ENCODE data around the gene MYO10.

Gene MYO10

DNA sequence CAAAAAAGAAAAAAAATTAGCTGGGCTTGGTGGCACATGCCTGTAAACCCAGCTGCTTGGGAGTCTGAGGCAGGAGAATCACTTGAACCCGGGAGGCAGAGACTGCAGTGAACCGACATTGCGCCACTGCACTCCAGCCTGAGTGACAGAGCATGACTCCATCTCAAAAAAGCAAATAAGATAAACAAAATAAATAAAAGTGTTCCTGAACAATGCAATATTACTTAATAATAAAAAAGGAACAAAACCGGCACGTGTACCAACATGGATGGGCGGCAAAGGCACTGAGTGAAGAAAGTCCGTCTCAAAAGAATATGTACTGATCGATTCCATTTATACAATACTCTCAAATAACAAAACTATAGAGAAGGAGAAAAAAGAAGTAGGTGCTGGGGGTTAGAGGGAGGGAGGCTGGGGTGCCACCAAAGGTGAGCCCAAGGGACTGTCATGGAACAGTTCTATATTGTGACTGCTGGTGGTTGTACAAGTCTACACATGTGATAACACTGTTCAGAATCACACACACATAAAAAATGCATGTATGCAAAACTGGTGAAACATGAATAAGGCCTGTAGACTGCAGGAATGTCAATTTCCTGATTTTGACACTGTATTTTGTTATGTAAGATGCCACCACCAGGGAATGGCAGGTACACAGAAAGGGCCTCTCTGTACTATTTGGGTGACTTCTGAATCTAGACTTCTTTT is 15.8 kb downstream of the MYO10 start:
- no peak for DNase-seq (ENCODE audit: low read depth, low spot score)

DNA sequence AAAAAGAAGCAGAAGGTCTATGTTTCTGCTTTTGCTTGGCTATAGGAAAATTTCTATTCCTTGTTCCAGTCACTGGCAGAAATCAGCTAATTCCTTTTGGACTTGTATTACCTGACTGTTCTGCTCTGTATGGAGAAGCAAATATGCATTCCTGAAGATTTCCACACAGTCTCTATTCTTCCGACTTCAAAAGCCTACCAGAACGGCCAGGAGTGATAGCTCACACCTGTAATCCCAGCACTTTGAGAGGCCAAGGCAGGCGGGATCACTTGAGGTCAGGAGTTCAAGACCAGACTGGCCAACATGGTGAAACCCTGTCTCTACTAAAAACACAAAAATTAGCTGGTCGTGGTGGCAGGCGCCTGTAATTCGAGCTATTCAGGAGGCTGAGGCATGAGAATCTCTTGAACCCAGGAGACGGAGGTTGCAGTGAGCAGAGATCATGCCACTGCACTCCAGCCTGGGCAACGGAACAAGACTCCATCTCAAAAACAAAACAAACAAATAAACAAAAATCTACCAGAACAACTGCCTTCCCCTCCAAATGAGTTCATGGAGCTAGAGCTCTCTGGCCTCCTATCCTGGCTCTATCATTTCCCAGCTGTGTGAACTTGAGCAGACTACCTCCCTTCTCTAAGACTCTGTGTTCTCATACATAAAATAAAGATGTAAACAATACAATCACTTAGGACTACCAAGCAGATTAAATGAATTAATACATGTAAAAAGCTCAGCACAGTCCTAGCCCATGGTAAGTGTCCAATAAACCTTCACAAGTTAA is 17.0 kb downstream of the MYO10 start:
- no peak overlapping the region for H3K27ac ChIP-seq
- no peak for DNase-seq (ENCODE audit: low read depth, low spot score)

More for the DNA sequence above, 15.8 kb downstream of the MYO10 start:
- H3K27ac ChIP-seq: no peak overlapping the region

DNA sequence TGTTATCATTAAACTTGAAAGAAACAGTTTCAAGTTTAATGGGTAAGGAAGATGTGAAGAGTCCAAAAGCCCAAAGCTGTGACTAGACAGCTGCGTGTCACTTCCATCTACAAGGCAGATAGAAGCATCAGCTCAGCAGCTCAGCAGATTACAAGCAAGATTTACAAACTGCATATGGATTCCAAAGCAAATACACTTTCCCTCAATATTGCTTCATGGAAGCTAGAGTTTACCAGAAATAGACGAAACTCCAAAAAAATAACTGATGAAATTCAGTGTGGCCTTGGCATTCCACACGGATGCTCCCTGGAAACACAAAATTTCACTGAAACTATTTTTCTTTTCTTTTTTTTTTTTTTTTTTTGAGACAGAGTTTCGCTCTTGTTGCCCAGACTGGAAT is 17.9 kb downstream of the MYO10 start:
- DNase-seq (ENCODE audit: low read depth, low spot score): no peak
- H3K27ac ChIP-seq: peak overlapping the region; percentile 56

GRCh38 chr5:16916262-16916878 is 19.7 kb downstream of the MYO10 start:
- peak; percentile 80 for DNase-seq (ENCODE audit: low read depth, low spot score)
- peak overlapping the region; percentile 56 for H3K27ac ChIP-seq

GRCh38 chr5:16914584-16914983 is 21.5 kb downstream of the MYO10 start:
- H3K27ac ChIP-seq: peak overlapping the region; percentile 74
- DNase-seq (ENCODE audit: low read depth, low spot score): no peak

DNA sequence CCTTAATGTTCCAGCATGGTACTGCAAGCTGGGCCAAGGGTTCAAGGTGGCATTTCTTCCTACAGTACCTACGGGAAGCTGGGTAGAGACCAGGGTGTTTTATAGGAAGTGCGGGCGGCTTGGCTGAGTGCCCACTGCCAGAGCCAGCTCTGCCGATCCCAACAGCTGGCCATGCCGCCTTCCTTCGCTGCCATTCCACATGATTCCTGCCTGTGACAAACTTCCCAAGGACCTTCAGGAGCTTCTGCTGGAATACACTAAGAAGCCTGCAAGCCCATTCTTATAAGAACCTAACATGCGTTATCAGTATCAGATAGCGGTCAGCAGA is 22.0 kb downstream of the MYO10 start:
- H3K27ac ChIP-seq: peak overlapping the region; percentile 74
- DNase-seq (ENCODE audit: low read depth, low spot score): no peak

- peak; percentile 80 for DNase-seq (ENCODE audit: low read depth, low spot score)
- peak overlapping the region; percentile 74 for H3K27ac ChIP-seq
Observed at GRCh38 chr5:16913187-16914107, 22.6 kb downstream of the MYO10 start.

DNA sequence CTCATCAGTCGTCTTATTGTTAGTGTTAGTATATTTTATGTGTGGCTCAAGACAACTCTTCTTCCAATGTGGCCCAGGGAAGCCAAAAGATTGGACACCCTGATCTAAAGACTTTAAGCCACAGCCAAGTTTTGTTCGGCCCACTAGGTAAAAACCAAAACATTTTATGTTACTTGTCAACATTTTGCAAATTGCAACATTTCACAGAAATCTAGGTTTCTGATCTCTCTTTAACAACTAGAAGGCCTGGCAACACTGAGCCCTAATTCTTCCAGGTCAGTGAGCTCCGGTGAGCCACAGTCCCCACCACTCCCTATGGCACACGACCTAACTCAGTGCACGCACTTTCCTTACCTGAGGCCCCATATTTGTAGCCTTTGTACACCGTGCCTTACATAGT is 24.0 kb downstream of the MYO10 start:
- no peak overlapping the region for H3K27ac ChIP-seq

DNA sequence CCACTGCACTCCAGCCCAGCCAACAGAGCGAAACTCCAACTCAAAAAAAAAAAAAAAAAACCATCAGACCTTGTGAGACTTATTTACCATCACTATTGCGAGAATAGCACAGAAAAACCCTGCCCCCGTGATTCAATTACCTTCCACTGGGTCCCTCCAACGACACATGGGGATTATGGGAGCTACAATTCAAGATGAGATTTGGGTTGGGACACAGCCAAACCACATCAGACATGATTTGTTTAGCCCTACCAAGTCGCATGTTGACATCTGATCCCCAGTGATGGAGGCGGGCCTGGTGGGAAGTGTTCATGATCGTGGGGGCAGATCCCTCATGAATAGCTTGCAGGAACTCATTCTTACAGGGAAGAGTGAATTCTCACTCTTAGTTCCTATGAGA is 26.6 kb downstream of the MYO10 start:
- no peak for DNase-seq (ENCODE audit: low read depth, low spot score)
- H3K27ac ChIP-seq: no peak overlapping the region

More for the DNA sequence above, 24.0 kb downstream of the MYO10 start:
- DNase-seq (ENCODE audit: low read depth, low spot score): no peak

DNA sequence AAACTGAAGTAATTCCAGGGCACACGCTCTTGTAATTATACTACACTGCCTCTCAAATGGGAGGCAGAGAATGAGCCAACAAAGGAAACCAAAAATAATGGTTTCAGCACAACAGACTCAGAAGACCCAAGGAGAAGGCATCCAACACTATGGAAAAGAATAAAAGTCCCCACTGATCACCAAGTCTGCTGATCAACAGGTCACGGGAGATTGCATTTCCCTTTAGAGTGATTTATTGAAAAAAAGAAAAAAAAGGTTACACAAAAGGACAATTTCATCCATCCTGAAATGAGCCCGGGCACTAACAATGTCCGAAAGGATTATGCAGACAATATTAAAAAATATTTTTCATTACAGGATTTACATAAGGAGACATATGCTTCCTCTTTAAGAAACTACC is 28.8 kb downstream of the MYO10 start:
- H3K27ac ChIP-seq: no peak overlapping the region
- no peak for DNase-seq (ENCODE audit: low read depth, low spot score)

- DNase-seq (ENCODE audit: low read depth, low spot score): no peak
- H3K27ac ChIP-seq: no peak overlapping the region
Observed at GRCh38 chr5:16906255-16906654, 29.8 kb downstream of the MYO10 start.

GRCh38 chr5:16903480-16904300 is 32.4 kb downstream of the MYO10 start:
- H3K27ac ChIP-seq: no peak overlapping the region
- no peak for DNase-seq (ENCODE audit: low read depth, low spot score)

DNA sequence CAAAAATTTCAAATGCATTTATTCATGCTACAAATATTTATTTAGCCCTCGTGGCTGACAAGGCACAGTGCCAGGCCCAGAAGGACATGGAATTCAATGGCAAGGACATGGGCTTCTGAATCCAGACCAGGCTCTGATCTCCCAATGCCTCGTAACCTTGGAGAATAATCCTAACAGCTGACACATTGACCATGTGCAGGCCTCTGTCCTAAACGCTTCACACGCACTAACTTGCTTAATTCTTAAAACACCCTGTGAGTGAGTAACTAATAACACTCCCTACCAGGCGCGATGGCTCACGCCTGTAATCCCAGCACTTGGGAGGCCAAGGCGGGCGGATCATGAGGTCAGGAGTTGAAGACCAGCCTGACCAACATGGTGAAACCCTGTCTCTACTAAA is 33.2 kb downstream of the MYO10 start:
- peak; percentile 46 for DNase-seq (ENCODE audit: low read depth, low spot score)

GRCh38 chr5:16901021-16901644 is 35.0 kb downstream of the MYO10 start:
- no peak for DNase-seq (ENCODE audit: low read depth, low spot score)

More for the DNA sequence above, 33.2 kb downstream of the MYO10 start:
- H3K27ac ChIP-seq: no peak overlapping the region

GRCh38 chr5:16899171-16899570 is 36.9 kb downstream of the MYO10 start:
- H3K27ac ChIP-seq: no peak overlapping the region
- DNase-seq (ENCODE audit: low read depth, low spot score): no peak

More at GRCh38 chr5:16901021-16901644, 35.0 kb downstream of the MYO10 start:
- no peak overlapping the region for H3K27ac ChIP-seq

- H3K27ac ChIP-seq: peak overlapping the region; percentile 71
- DNase-seq (ENCODE audit: low read depth, low spot score): no peak
Observed at GRCh38 chr5:16897800-16898199, 38.3 kb downstream of the MYO10 start.

- peak overlapping the region; percentile 71 for H3K27ac ChIP-seq
- DNase-seq (ENCODE audit: low read depth, low spot score): peak; percentile 39
Observed at GRCh38 chr5:16897284-16897704, 38.8 kb downstream of the MYO10 start.

GRCh38 chr5:16896767-16897166 is 39.3 kb downstream of the MYO10 start:
- peak overlapping the region; percentile 71 for H3K27ac ChIP-seq
- no peak for DNase-seq (ENCODE audit: low read depth, low spot score)
